22Rv1 (cell line): ENCODE results near the gene IL1RL2.

ENCODE experiments used
- H3K27ac ChIP-seq: fragments of 450-650 bp; 2 replicates; pipeline ENCODE4 v1.5.1; 2017
- ZFX ChIP-seq: fragments of 450-650 bp; IDR thresholded peaks from 2 replicates; pipeline ENCODE4 v1.6.1; 2017; ENCODE audit warnings: antibody characterized with exemption, borderline replicate concordance
- TF ChIP-seq, protein P1 (sequence below): fragments of 450-650 bp; IDR thresholded peaks from 2 replicates; pipeline ENCODE4 v1.5.1; 2017; ENCODE audit warnings: mild to moderate bottlenecking

Gene IL1RL2

DNA sequence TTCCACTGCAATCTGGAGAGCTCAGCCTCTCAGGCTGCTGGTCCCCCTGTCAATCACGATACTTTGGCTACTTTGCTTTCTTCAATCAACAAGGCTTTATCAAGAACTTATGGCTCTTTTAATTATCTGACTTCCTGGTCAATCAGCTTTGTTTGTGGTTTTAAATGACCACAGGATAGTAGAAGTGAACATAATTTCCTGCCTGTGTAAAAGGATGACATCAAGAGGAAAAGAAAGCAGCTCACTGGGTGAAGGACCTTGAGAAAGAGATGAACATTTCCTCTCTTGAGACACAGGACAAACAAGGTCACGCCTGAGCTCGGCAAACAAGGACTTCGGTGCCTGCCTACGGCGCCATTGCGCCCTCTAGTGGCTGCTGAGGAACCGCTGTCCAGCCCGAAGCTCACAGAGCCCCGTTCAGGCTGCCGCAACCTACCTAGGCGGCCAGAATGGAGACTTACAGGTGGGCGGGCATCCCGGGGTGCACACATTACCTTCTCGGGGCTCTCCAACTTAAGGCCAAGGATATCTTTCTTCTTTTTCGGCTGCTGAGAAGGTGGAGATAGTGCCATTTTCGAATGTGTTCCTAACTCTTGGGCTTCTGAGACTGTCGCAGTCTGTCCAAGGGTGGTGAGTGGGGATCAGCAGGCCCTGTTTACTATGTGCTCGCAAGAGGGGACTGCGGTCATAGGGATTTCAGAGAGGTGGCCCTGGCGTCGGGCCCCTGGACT is 54.0 kb downstream of the IL1RL2 start:
- no peak for TF ChIP-seq ZFX
- TF ChIP-seq, protein P1, sequence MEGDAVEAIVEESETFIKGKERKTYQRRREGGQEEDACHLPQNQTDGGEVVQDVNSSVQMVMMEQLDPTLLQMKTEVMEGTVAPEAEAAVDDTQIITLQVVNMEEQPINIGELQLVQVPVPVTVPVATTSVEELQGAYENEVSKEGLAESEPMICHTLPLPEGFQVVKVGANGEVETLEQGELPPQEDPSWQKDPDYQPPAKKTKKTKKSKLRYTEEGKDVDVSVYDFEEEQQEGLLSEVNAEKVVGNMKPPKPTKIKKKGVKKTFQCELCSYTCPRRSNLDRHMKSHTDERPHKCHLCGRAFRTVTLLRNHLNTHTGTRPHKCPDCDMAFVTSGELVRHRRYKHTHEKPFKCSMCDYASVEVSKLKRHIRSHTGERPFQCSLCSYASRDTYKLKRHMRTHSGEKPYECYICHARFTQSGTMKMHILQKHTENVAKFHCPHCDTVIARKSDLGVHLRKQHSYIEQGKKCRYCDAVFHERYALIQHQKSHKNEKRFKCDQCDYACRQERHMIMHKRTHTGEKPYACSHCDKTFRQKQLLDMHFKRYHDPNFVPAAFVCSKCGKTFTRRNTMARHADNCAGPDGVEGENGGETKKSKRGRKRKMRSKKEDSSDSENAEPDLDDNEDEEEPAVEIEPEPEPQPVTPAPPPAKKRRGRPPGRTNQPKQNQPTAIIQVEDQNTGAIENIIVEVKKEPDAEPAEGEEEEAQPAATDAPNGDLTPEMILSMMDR, result peak; percentile 97
- H3K27ac ChIP-seq, result no peak overlapping the region

GRCh38 chr2:102241616-102242305 is 54.9 kb downstream of the IL1RL2 start:
- TF ChIP-seq ZFX, result no peak
- TF ChIP-seq, protein P1, result no peak
- H3K27ac ChIP-seq, result no peak overlapping the region

GRCh38 chr2:102245266-102246151 is 58.7 kb downstream of the IL1RL2 start:
- TF ChIP-seq, protein P1, result no peak
- no peak for TF ChIP-seq ZFX
- H3K27ac ChIP-seq, result no peak overlapping the region

DNA sequence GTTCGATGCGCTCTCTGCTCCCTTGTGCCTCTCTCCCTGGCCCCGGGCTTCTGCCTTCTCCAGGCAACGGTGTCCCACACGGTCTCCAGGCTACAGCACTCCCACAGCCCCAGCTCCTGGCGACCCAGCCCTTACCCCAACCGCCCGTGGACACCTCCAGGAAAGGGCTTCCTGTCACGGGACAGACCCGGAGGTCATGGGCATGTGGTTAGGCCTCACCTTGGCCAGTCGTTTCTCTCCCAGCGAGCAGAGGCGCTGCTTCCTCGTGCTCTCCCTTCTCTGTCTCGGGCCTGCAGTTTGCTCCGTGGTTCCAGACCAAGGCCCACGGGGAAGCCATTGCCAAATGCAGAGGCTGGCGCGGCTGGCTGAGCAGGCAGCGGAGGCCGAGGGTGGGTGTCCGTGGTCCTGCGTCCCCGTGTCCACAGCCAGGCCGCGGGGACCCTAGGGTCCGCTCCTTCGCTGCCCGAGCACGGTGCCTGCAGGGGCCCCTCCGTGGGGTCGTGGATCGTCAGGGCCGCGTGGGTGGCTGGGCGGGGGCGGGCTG is 63.5 kb downstream of the IL1RL2 start:
- no peak overlapping the region for H3K27ac ChIP-seq
- TF ChIP-seq, protein P1, result no peak
- TF ChIP-seq ZFX, result no peak

DNA sequence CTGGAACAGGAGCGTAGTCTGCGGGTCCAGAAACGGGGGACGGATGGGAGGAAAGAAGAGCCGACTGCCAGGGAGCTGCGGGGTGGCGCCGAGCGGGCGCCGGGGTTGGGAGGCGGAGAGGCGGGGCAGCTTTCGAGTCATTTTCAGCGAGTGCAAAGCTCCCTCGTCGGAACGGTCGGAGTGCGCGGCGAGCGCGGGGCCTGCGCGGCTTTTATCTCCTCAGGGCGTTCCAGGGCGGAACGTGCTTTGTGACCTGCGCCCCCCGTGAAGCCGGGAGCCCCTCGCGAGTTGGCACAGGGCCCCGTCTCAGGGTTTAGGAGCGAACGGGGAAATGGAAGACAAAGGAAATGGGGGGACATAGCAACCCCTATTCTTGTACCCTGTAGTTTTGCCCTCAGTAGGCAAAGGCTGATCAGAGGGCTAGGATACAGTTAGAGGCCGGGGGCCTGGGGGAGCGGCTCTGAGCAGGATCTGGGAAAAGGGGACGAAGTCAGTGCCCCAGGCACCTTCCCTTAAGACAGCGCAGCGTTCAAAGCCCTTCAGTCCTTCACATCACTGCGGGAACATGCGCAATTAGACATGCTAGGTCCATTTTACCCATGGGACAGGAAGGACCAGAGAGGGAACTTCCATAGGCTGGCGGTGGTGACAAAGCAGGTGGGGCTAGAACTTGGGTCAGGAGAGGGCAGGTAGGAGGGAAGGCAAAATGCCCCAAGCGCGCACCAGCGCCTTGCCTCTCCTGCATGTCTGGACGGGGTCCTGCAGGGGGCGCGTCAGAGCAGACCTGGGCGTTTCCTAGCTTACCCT is 64.4 kb downstream of the IL1RL2 start:
- H3K27ac ChIP-seq, result no peak overlapping the region
- no peak for TF ChIP-seq ZFX
- TF ChIP-seq, protein P1, result peak; percentile 83

- no peak for TF ChIP-seq ZFX
- TF ChIP-seq, protein P1, result peak; percentile 35
- no peak overlapping the region for H3K27ac ChIP-seq
These were observed 65.0 kb downstream of the IL1RL2 start for GRCh38 chr2:102251849-102252203.
